ENCODE measurements around the gene MOB3B. TPM values are rescaled to one million over a fixed set of nuclear protein-coding genes. Genes with fewer than 3 reads are reported as not detected.

The MOB3B gene
- total RNA-seq, 4 donors from 2014 or later: 8.2 to 16.5 (median 10.5) TPM

- no peak for DNase-seq (ENCODE audit: low spot score in 2 of 2)
- WGBS, 2 donors: 91 to 92% methylated on average over 1 of the region's 1 CpG
- intact Hi-C loops (cut with DNase I; ENCODE audit: low total_unique reads): no loop called here
- H3K4me3 ChIP-seq (ENCODE audit: low read depth, poor library complexity, severe bottlenecking): no peak overlapping the region
- TF ChIP-seq POLR2A (IDR thresholded peaks at IDR 0.05) (no peak), CTCF (IDR thresholded peaks at IDR 0.05) (no peak)
Observed at GRCh38 chr9:27347889-27348288, 181.7 kb downstream of the MOB3B start.

- 95 to 98% methylated on average over 7 of the region's 7 CpGs for WGBS, 2 donors
- H3K4me3 ChIP-seq (ENCODE audit: low read depth, poor library complexity, severe bottlenecking): no peak overlapping the region
- intact Hi-C loops (cut with DNase I; ENCODE audit: low total_unique reads): no loop called here
- no peak for DNase-seq (ENCODE audit: low spot score in 2 of 2)
- TF ChIP-seq CTCF (IDR thresholded peaks at IDR 0.05) (no peak), POLR2A (IDR thresholded peaks at IDR 0.05) (no peak)
Observed at GRCh38 chr9:27344776-27345175, 184.8 kb downstream of the MOB3B start.

- 67% methylated on average over 9 of the region's 9 CpGs for WGBS, 2 donors
- no peak overlapping the region for H3K4me3 ChIP-seq (ENCODE audit: low read depth, poor library complexity, severe bottlenecking)
- no peak for DNase-seq (ENCODE audit: low spot score in 2 of 2)
- intact Hi-C loops (cut with DNase I; ENCODE audit: low total_unique reads): no loop called here
- TF ChIP-seq POLR2A (IDR thresholded peaks at IDR 0.05) (no peak), CTCF (IDR thresholded peaks at IDR 0.05) (no peak)
Observed at GRCh38 chr9:27341545-27342294, 187.9 kb downstream of the MOB3B start.

- WGBS, 2 donors: 61 to 63% methylated on average over 7 of the region's 7 CpGs
- no peak for DNase-seq (ENCODE audit: low spot score in 2 of 2)
- TF ChIP-seq POLR2A (IDR thresholded peaks at IDR 0.05) (no peak), CTCF (IDR thresholded peaks at IDR 0.05) (no peak)
- no peak overlapping the region for H3K4me3 ChIP-seq (ENCODE audit: low read depth, poor library complexity, severe bottlenecking)
- intact Hi-C loops (cut with DNase I; ENCODE audit: low total_unique reads): no loop called here
Observed at GRCh38 chr9:27340961-27341511, 188.6 kb downstream of the MOB3B start.

- H3K4me3 ChIP-seq (ENCODE audit: low read depth, poor library complexity, severe bottlenecking): no peak overlapping the region
- intact Hi-C loops (cut with DNase I; ENCODE audit: low total_unique reads): no loop called here
- 41 to 50% methylated on average over 5 of the region's 5 CpGs for WGBS, 2 donors
- TF ChIP-seq CTCF (IDR thresholded peaks at IDR 0.05): no peak
- no peak for TF ChIP-seq POLR2A (IDR thresholded peaks at IDR 0.05)
- DNase-seq (ENCODE audit: low spot score in 2 of 2): no peak
Observed at GRCh38 chr9:27340285-27340674, 189.3 kb downstream of the MOB3B start.
